Measurements from ENCODE around the gene PLCB3. TPM values are rescaled to one million over a fixed set of nuclear protein-coding genes. Genes with fewer than 3 reads are reported as not detected.
A peak's percentile ranks its signal among the peaks of the same experiment; 100 is the strongest.

PLCB3 gene
- total RNA-seq, 1 experiment from 2014 or later: 80.2 TPM

GRCh38 chr11:64314146-64314804, 62.9 kb downstream of the PLCB3 start:
- peaks cover 11 to 13% of the 10 kb centered on the region in 2 experiments for H3K4me1 Mint-ChIP-seq
- Histone ChIP-seq H2BK120ac (ENCODE audit: low read depth, low read length, poor library complexity, severe bottlenecking) (no peak overlapping the region), H4K5ac (ENCODE audit: insufficient read length, low read depth, low read length) (no peak overlapping the region), H3K9ac (ENCODE audit: extremely low read depth, insufficient read length, low read length) (no peak overlapping the region), H3K27me3 (ENCODE audit: insufficient read depth, low read length) (no peaks in the 10 kb centered on the region), H4K91ac (ENCODE audit: insufficient read length, low read depth, low read length) (no peak overlapping the region), H3K23ac (ENCODE audit: insufficient read length, low read depth, low read length) (no peak overlapping the region), H2BK15ac (ENCODE audit: low read depth, low read length) (no peak overlapping the region), H2AFZ (ENCODE audit: low read length) (no peak overlapping the region), H3K14ac (ENCODE audit: insufficient read depth, low read length) (no peak overlapping the region), H4K20me1 (ENCODE audit: control insufficient read depth, insufficient read depth, insufficient read length) (no peaks in the 10 kb centered on the region), H3K27ac (ENCODE audit: insufficient read length, low read depth, low read length) (no peak overlapping the region), H3K23me2 (ENCODE audit: insufficient read length, low read depth, low read length, poor library complexity, severe bottlenecking) (peaks cover 3% of the 10 kb centered on the region), H3K4me2 (ENCODE audit: insufficient read depth, insufficient read length, low read length) (no peak overlapping the region), H3K4ac (ENCODE audit: low read depth, low read length) (no peak overlapping the region), H3K79me1 (ENCODE audit: insufficient read depth, low read depth, low read length, poor library complexity, severe bottlenecking) (no peaks in the 10 kb centered on the region), H2BK5ac (ENCODE audit: insufficient read length, low read length) (no peak overlapping the region), H3K56ac (ENCODE audit: insufficient read length, low read depth, low read length) (no peak overlapping the region), H3K79me2 (ENCODE audit: insufficient read depth, low read length) (peaks cover 4% of the 10 kb centered on the region; the same call in 1 of the 2 replicates), H3K18ac (ENCODE audit: insufficient read length, low read depth, low read length) (no peak overlapping the region), H2AK5ac (ENCODE audit: insufficient read length, low read length) (no peak overlapping the region), H4K8ac (replicated peaks; ENCODE audit: insufficient read length, low read depth, low read length) (no peak overlapping the region), H3T11ph (ENCODE audit: low read length) (no peak overlapping the region), H2BK20ac (ENCODE audit: low read depth, low read length, poor library complexity, severe bottlenecking) (no peak overlapping the region), H3K9me3 (ENCODE audit: control insufficient read depth, low read depth, low read length) (no peaks in the 10 kb centered on the region), H3K4me1 (ENCODE audit: insufficient read depth, low read length) (no peaks in the 10 kb centered on the region), H2BK12ac (ENCODE audit: insufficient read length, low read depth, low read length) (no peak overlapping the region)
- peak; percentile 49 for TF ChIP-seq CTCF (conservative IDR thresholded peaks at IDR 0.05)
- H3K4me3 Mint-ChIP-seq: peak overlapping the region in 1 of 2 experiments; percentile 29; a peak in 2 of 5 replicates
- H3K27me3 Mint-ChIP-seq (ENCODE audit: low read depth): no peaks in the 10 kb centered on the region
- peak overlapping the region in 2 of 3 experiments; percentile 76 to 95; a peak in 5 of 7 replicates for H3K27ac Mint-ChIP-seq
- no peaks in the 10 kb centered on the region for H3K9me3 Mint-ChIP-seq
- peaks cover 18 to 41% (median 20%) of the 10 kb centered on the region in 3 experiments; a peak in 6 of 7 replicates for H3K36me3 Mint-ChIP-seq (ENCODE audit: insufficient read depth in 1 of 3, low read depth in 3 of 3)
- no CpG with 5 or more reads among the region's 19 CpGs for WGBS (ENCODE audit: extremely low coverage, insufficient read length, low lambda C conversion rate)
- no peak for DNase-seq

All from H9 (cell line).